GM12872 (cell line): Measurements from ENCODE around the gene DTWD2.

ENCODE experiments used
- TF ChIP-seq, protein P1 (sequence below): IDR thresholded peaks from 3 replicates; pipeline ENCODE4 v1.5.1; 2011; ENCODE audit warnings: low read depth, mild to moderate bottlenecking, low read length, moderate library complexity; ENCODE audit not compliant: insufficient read depth

The DTWD2 gene

DNA sequence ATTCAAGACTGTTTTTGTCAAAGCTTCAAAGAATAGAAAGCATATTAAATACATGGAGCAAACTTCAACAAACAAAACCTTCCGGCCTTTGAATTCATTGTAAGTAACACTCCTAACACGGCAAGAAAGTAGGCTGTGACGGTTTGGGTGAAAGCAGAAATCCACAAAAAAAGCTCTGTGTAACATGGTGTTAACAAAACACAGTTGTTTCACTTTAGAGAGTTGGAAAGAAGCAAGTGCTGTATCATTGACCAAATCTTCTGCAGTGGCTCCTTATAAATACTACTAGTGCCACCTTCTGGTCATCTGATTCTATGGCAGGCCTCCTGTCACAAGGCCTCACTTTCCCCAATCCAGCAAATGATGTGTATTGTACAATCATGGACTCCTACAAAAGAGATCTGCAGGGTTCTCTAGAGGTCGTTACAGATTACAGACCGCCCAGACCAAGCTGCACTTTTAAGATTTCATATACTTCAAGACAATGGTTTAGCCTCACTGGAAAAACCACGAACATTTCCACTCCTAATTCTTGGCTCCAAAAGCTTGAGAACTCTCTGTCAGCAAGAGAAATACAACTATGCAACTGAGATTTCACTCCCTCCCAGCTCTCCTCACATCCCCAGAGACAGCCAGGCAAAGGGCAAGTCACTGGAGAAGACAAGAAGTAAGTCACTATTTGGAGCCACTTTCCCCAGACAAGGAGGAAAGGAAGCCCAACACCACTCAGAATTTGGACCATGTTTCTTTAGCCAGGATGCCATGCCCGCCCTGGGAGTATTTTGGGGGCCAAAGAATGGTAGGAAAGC lies 196.2 kb downstream of the DTWD2 start:
- TF ChIP-seq, protein P1, sequence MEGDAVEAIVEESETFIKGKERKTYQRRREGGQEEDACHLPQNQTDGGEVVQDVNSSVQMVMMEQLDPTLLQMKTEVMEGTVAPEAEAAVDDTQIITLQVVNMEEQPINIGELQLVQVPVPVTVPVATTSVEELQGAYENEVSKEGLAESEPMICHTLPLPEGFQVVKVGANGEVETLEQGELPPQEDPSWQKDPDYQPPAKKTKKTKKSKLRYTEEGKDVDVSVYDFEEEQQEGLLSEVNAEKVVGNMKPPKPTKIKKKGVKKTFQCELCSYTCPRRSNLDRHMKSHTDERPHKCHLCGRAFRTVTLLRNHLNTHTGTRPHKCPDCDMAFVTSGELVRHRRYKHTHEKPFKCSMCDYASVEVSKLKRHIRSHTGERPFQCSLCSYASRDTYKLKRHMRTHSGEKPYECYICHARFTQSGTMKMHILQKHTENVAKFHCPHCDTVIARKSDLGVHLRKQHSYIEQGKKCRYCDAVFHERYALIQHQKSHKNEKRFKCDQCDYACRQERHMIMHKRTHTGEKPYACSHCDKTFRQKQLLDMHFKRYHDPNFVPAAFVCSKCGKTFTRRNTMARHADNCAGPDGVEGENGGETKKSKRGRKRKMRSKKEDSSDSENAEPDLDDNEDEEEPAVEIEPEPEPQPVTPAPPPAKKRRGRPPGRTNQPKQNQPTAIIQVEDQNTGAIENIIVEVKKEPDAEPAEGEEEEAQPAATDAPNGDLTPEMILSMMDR = peak; percentile 81

DNA sequence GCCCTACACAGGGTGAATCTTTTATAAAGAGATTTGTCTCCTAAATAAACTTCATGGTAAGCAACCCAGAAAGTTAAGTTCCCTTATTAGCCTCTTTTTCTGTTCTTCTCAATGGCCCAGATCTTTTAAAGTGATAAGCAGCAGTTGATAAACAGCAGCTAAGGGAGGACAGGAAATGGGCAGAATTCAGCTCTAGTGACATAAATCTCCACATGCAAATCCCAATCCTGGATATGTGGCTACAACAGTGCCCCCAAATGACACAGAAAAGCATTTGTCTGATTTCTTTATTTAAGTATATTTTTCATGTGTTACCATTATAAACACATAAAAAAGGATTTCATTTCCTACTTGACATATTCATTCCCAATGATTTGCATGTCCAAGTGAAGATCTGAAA lies 199.0 kb downstream of the DTWD2 start:
- TF ChIP-seq, protein P1 = no peak

DNA sequence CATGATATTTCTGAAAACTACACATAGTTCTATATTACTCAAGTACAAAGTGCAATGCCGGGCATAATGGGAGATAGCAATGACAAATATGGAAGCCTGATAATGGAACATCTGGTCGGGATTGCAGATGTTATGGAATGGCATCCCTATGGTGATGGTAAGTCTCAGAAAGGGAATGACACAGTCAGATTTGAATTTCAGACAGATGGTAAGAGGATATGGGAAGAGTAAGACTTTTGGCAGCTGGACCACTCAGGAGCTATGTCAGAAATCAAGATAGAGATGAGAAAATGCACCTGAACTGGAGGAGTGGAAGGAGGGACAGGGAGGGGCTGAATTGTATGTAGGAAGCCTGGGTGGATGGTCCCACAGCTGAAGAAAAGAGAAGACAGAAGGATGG lies 200.0 kb downstream of the DTWD2 start:
- TF ChIP-seq, protein P1 = no peak
